ENCODE measurements around the gene FRMPD4. TPM values are rescaled to one million over a fixed set of nuclear protein-coding genes. Genes with fewer than 3 reads are reported as not detected.

FRMPD4 gene
- total RNA-seq, 2 experiments from 2014 or later, result not detected

GRCh38 chrX:12319003-12319519, 180.8 kb downstream of the FRMPD4 start:
- no peak for TF ChIP-seq CTCF (IDR thresholded peaks at IDR 0.05)
- H3K4me3 Mint-ChIP-seq, result no peak overlapping the region
- no peaks in the 10 kb centered on the region for H3K4me1 Mint-ChIP-seq (ENCODE audit: low read depth)
- ChIA-PET POLR2A (no interaction called here), CTCF (no interaction called here)
- ATAC-seq (no peak), DNase-seq (no peak)
- no peaks in the 10 kb centered on the region for H3K36me3 Mint-ChIP-seq (ENCODE audit: low read depth)
- H3K27ac Mint-ChIP-seq, result no peak overlapping the region
- no peaks in the 10 kb centered on the region for H3K27me3 Mint-ChIP-seq
- intact Hi-C loops (cut with micrococcal nuclease), result no loop called here
- no peaks in the 10 kb centered on the region for H3K9me3 Mint-ChIP-seq

GRCh38 chrX:12319992-12320391, 181.7 kb downstream of the FRMPD4 start:
- H3K36me3 Mint-ChIP-seq (ENCODE audit: low read depth), result no peaks in the 10 kb centered on the region
- CTCF ChIA-PET, result no interaction called here
- no peak overlapping the region for H3K4me3 Mint-ChIP-seq

GRCh38 chrX:12322031-12322430, 183.8 kb downstream of the FRMPD4 start:
- ChIA-PET POLR2A (no interaction called here), CTCF (no interaction called here)
- intact Hi-C loops (cut with micrococcal nuclease), result no loop called here
- Mint-ChIP-seq H3K27me3 (no peaks in the 10 kb centered on the region), H3K36me3 (ENCODE audit: low read depth) (no peaks in the 10 kb centered on the region), H3K4me3 (no peak overlapping the region), H3K27ac (no peak overlapping the region), H3K9me3 (no peaks in the 10 kb centered on the region), H3K4me1 (ENCODE audit: low read depth) (no peaks in the 10 kb centered on the region)
- DNase-seq (no peak), ATAC-seq (no peak)
- no peak for TF ChIP-seq CTCF (IDR thresholded peaks at IDR 0.05)

More at GRCh38 chrX:12319992-12320391, 181.7 kb downstream of the FRMPD4 start:
- ATAC-seq (no peak), DNase-seq (no peak)
- Mint-ChIP-seq H3K27ac (no peak overlapping the region), H3K4me1 (ENCODE audit: low read depth) (no peaks in the 10 kb centered on the region), H3K9me3 (no peaks in the 10 kb centered on the region), H3K27me3 (no peaks in the 10 kb centered on the region)
- POLR2A ChIA-PET, result no interaction called here
- no peak for TF ChIP-seq CTCF (IDR thresholded peaks at IDR 0.05)
- intact Hi-C loops (cut with micrococcal nuclease), result no loop called here

GRCh38 chrX:12325171-12325570, 186.9 kb downstream of the FRMPD4 start:
- intact Hi-C loops (cut with micrococcal nuclease), result no loop called here
- ChIA-PET POLR2A (no interaction called here), CTCF (no interaction called here)
- H3K27ac Mint-ChIP-seq, result no peak overlapping the region
- ATAC-seq (no peak), DNase-seq (no peak)
- no peaks in the 10 kb centered on the region for H3K36me3 Mint-ChIP-seq (ENCODE audit: low read depth)
- H3K9me3 Mint-ChIP-seq, result no peaks in the 10 kb centered on the region
- H3K27me3 Mint-ChIP-seq, result no peaks in the 10 kb centered on the region
- H3K4me3 Mint-ChIP-seq, result no peak overlapping the region
- no peaks in the 10 kb centered on the region for H3K4me1 Mint-ChIP-seq (ENCODE audit: low read depth)
- TF ChIP-seq CTCF (IDR thresholded peaks at IDR 0.05), result no peak

GRCh38 chrX:12327836-12328235, 189.6 kb downstream of the FRMPD4 start:
- Mint-ChIP-seq H3K27ac (no peak overlapping the region), H3K4me3 (no peak overlapping the region), H3K4me1 (ENCODE audit: low read depth) (no peaks in the 10 kb centered on the region), H3K36me3 (ENCODE audit: low read depth) (no peaks in the 10 kb centered on the region), H3K27me3 (no peaks in the 10 kb centered on the region), H3K9me3 (no peaks in the 10 kb centered on the region)
- DNase-seq (no peak), ATAC-seq (no peak)
- no peak for TF ChIP-seq CTCF (IDR thresholded peaks at IDR 0.05)
- intact Hi-C loops (cut with micrococcal nuclease), result no loop called here
- CTCF ChIA-PET, result no interaction called here
- POLR2A ChIA-PET, result no interaction called here

Measured in activated CD8-positive, alpha-beta T cell treated with anti-CD3 and anti-CD28 coated beads for 36 hours (primary cell).